GM19324 (cell line): ENCODE data around the gene WDR48.
A peak's percentile ranks its signal among the peaks of the same experiment; 100 is the strongest.
"Not testable (repeated sequence)": the region's sequence is repeated elsewhere in the genome, so short reads cannot be mapped to it uniquely, and the experiment has no call there.

ENCODE experiments used
- ATAC-seq: cut with Tn5 transposase; IDR thresholded peaks from one replicate; pipeline ENCODE4 v1.9.1; 2021; ENCODE audit warnings: mild to moderate bottlenecking, moderate library complexity; ENCODE audit not compliant: unreplicated experiment, low FRiP score

The WDR48 gene

GRCh38 chr3:39051649-39052561, at the start of gene WDR48, which contains the start of gene SCN11A:
TSS of gene WDR48 (plus strand) at chr3:39052016. CDS start at chr3:39052026, 10 bp downstream.
TSS of gene SCN11A (minus strand) at chr3:39051944. CDS start at chr3:38950362, 101,582 bp downstream.
- ATAC-seq = peak; percentile 96

- no peak for ATAC-seq
Observed at GRCh38 chr3:39005295-39005694, 46.5 kb upstream of the WDR48 start.

- ATAC-seq = no peak
Observed at GRCh38 chr3:39011191-39011736, 40.6 kb upstream of the WDR48 start.

GRCh38 chr3:39013289-39013688, 38.5 kb upstream of the WDR48 start:
- ATAC-seq = no peak

- no peak for ATAC-seq
Observed at GRCh38 chr3:39013921-39014509, 37.8 kb upstream of the WDR48 start.

- ATAC-seq = no peak
Observed at GRCh38 chr3:39015418-39015817, 36.4 kb upstream of the WDR48 start.

GRCh38 chr3:39019299-39019698, 32.5 kb upstream of the WDR48 start:
- ATAC-seq = no peak

- ATAC-seq = no peak
Observed at GRCh38 chr3:39021029-39021428, 30.8 kb upstream of the WDR48 start.

- ATAC-seq = no peak
Observed at GRCh38 chr3:39021465-39022285, 30.1 kb upstream of the WDR48 start.

GRCh38 chr3:39022286-39022630, 29.6 kb upstream of the WDR48 start:
- no peak for ATAC-seq

- no peak for ATAC-seq
Observed at GRCh38 chr3:39024497-39024896, 27.3 kb upstream of the WDR48 start.

- ATAC-seq = no peak
Observed at GRCh38 chr3:39025222-39025970, 26.4 kb upstream of the WDR48 start.

- no peak for ATAC-seq
Observed at GRCh38 chr3:39028546-39028945, 23.3 kb upstream of the WDR48 start.

- ATAC-seq = no peak
Observed at GRCh38 chr3:39029556-39029955, 22.3 kb upstream of the WDR48 start.

- no peak for ATAC-seq
Observed at GRCh38 chr3:39038165-39038564, 13.7 kb upstream of the WDR48 start.

- ATAC-seq = no peak
Observed at GRCh38 chr3:39050029-39050428, 1.8 kb upstream of the WDR48 start.

- no peak for ATAC-seq
Observed at GRCh38 chr3:39052583-39052982, 767 bp downstream of the WDR48 start.

- no peak for ATAC-seq
Observed at GRCh38 chr3:39053696-39054095, 1.9 kb downstream of the WDR48 start.

- no peak for ATAC-seq
Observed at GRCh38 chr3:39056151-39056550, 4.3 kb downstream of the WDR48 start.

GRCh38 chr3:39061228-39061627, 9.4 kb downstream of the WDR48 start:
- not testable (repeated sequence) for ATAC-seq
